Panc1 (cell line): ENCODE measurements around the gene LGR4. TPM values are rescaled to one million over a fixed set of nuclear protein-coding genes. Genes with fewer than 3 reads are reported as not detected.

Experiments
- ATAC-seq: fragments of 200-7000 bp; cut with Tn5 transposase; 2 replicates; pipeline ENCODE4 v1.9.1; 2020; ENCODE audit warnings: mild to moderate bottlenecking, moderate library complexity
- BruUV-seq: library from RNA; stranded (reverse); fragments of 400-500 nt; replicated peaks from 2 replicates; lab custom pipeline; 2021; lab: Mats Ljungman, UMichigan
- CTCF ChIA-PET: fragments of 300-600 bp; sonication (Branson Sonifier 250); formaldehyde crosslinking; loops from one replicate; lab custom pipeline; 2022; ENCODE audit warnings: antibody characterized with exemption; lab: Charles Lee
- POLR2A ChIA-PET: fragments of 300-600 bp; sonication (Branson Sonifier 250); formaldehyde crosslinking; loops from one replicate; lab custom pipeline; 2022; ENCODE audit warnings: antibody characterized with exemption; lab: Charles Lee
- DNase-seq: peaks from one replicate; pipeline ENCODE4 v3.0.0-alpha.2; 2010; ENCODE audit warnings: low read depth, low spot score
- H3K27ac ChIP-seq: 2 replicates; pipeline ENCODE4 v1.5.1; 2011; ENCODE audit warnings: mild to moderate bottlenecking, low read length, inconsistent platforms
- H3K27me3 ChIP-seq: fragments of 200-500 bp; sonication (Bioruptor generic); 2 replicates; pipeline ENCODE4 v1.6.0; 2014; ENCODE audit warnings: low read length, inconsistent platforms; ENCODE audit not compliant: control insufficient read depth, insufficient read depth
- H3K36me3 ChIP-seq: fragments of 200-500 bp; sonication (Bioruptor generic); 2 replicates; pipeline ENCODE4 v1.5.1; 2014; ENCODE audit warnings: inconsistent platforms, mild to moderate bottlenecking, low read length, moderate library complexity; ENCODE audit not compliant: control insufficient read depth, insufficient read depth
- H3K4me1 ChIP-seq: 2 replicates; pipeline ENCODE4 v1.5.1; 2011; ENCODE audit warnings: inconsistent platforms, mild to moderate bottlenecking, low read length, moderate library complexity; ENCODE audit not compliant: control insufficient read depth, insufficient read depth
- H3K4me3 ChIP-seq, 2 experiments: 2 replicates each; pipeline ENCODE4 v1.5.1; 2011 to 2012; ENCODE audit warnings: low read depth in 2 of 2, low read length in 2 of 2, mild to moderate bottlenecking in 2 of 2, inconsistent platforms in 1 of 2, moderate library complexity in 1 of 2
- H3K9me3 ChIP-seq: fragments of 200-500 bp; sonication (Bioruptor generic); 2 replicates; pipeline ENCODE4 v1.5.1; 2014; ENCODE audit warnings: low read depth, mild to moderate bottlenecking, inconsistent platforms, low read length, moderate library complexity; ENCODE audit not compliant: control insufficient read depth, insufficient read depth
- CTCF ChIP-seq: fragments of 450-650 bp; IDR thresholded peaks from 2 replicates; pipeline ENCODE4 v1.5.1; 2017; ENCODE audit warnings: mild to moderate bottlenecking
- POLR2AphosphoS5 ChIP-seq: IDR thresholded peaks from 2 replicates; pipeline ENCODE4 v1.6.1; 2012; ENCODE audit warnings: mild to moderate bottlenecking, low read depth, low read length, moderate library complexity
- REST ChIP-seq, 2 experiments: IDR thresholded peaks; 2 replicates each; pipeline ENCODE4 v1.6.1; 2011 to 2012; ENCODE audit warnings: low read depth in 2 of 2, control low read depth in 1 of 2, low read length in 1 of 2, mild to moderate bottlenecking in 1 of 2, moderate library complexity in 1 of 2; ENCODE audit not compliant: insufficient read depth in 1 of 2
- SIN3A ChIP-seq: IDR thresholded peaks from 2 replicates; pipeline ENCODE4 v1.6.1; 2012; ENCODE audit warnings: low read depth, mild to moderate bottlenecking, low read length, moderate library complexity, borderline replicate concordance; ENCODE audit not compliant: insufficient read depth
- TCF7L2 ChIP-seq: IDR thresholded peaks from 2 replicates; pipeline ENCODE4 v1.6.1; 2011; ENCODE audit warnings: mild to moderate bottlenecking, low read depth, low read length, inconsistent platforms
- in situ Hi-C: cut with HindIII; loops from 2 replicates; pipeline ENCODE4 v1.10.0; 2016; ENCODE audit warnings: low sequenced_read_pairs, low pct_unique_long_range_greater_than_20kb
- intact Hi-C: fragments of 100-400 bp; cut with micrococcal nuclease; formaldehyde crosslinking; loops from one replicate; pipeline ENCODE4 v1.10.0; 2022; ENCODE audit not compliant: unreplicated experiment
- total RNA-seq: library from RNA; stranded (reverse); gene quantifications from one replicate; pipeline ENCODE4 v1.2.1, GENCODE V29; 2021; ENCODE audit not compliant: unreplicated experiment

Gene LGR4
- total RNA-seq, 1 experiment from 2014 or later = 61.8 TPM

- Histone ChIP-seq H3K4me1 (no peaks in the 10 kb centered on the region), H3K9me3 (no peaks in the 10 kb centered on the region), H3K36me3 (peaks cover 47% of the 10 kb centered on the region), H3K4me3 (no peak overlapping the region), H3K27ac (no peak overlapping the region), H3K27me3 (no peaks in the 10 kb centered on the region)
- DNase-seq (no peak), ATAC-seq (no peak)
- ChIA-PET POLR2A (interaction anchor here (0.6 kb wide), 1 partner anchor 746 kb away, joined by 3 read pairs; no protein-coding TSS in a partner anchor), CTCF (interaction anchor here (0.6 to 1.1 kb wide), 3 partner anchors 25 to 285 kb away, joined by 3 read pairs; partner anchors contain the start of gene LGR4)
- intact Hi-C loops (no loop called here), in situ Hi-C loops (no loop called here)
- no peak for TF ChIP-seq REST (IDR thresholded peaks at IDR 0.05; ENCODE audit: insufficient read depth in 1 of 2, low read depth in 2 of 2, low read length in 1 of 2)
- TF ChIP-seq POLR2AphosphoS5 = no peak
- no peak for TF ChIP-seq SIN3A
- no peak for TF ChIP-seq TCF7L2
- TF ChIP-seq CTCF = no peak
- no TSS peak for BruUV-seq
Measured at GRCh38 chr11:27497911-27498310, 25.3 kb upstream of the LGR4 start.

GRCh38 chr11:27497284-27497866 is 24.8 kb upstream of the LGR4 start:
- H3K4me1 ChIP-seq = no peaks in the 10 kb centered on the region
- H3K9me3 ChIP-seq = no peaks in the 10 kb centered on the region
- no peak for ATAC-seq
- ChIA-PET CTCF (interaction anchor here (0.6 to 1.7 kb wide), 5 partner anchors 24 to 338 kb away, joined by 3 to 7 read pairs (median 3); partner anchors contain the start of gene LGR4), POLR2A (interaction anchor here (0.6 kb wide), 1 partner anchor 745 kb away, joined by 3 read pairs; no protein-coding TSS in a partner anchor)
- H3K27ac ChIP-seq = no peak overlapping the region
- intact Hi-C loops = no loop called here
- no peak for DNase-seq
- in situ Hi-C loops = no loop called here
- H3K27me3 ChIP-seq = no peaks in the 10 kb centered on the region
- no peak overlapping the region for H3K4me3 ChIP-seq
- peak; percentile 59; the same call in 1 of the 2 replicates for TF ChIP-seq CTCF
- no peak for TF ChIP-seq SIN3A
- TF ChIP-seq TCF7L2 = no peak
- no peak for TF ChIP-seq REST (IDR thresholded peaks at IDR 0.05; ENCODE audit: insufficient read depth in 1 of 2, low read depth in 2 of 2, low read length in 1 of 2)
- TF ChIP-seq POLR2AphosphoS5 = no peak
- BruUV-seq = no TSS peak
- peaks cover 47% of the 10 kb centered on the region for H3K36me3 ChIP-seq
